ENCODE data around the gene FXN. TPM values are rescaled to one million over a fixed set of nuclear protein-coding genes. Genes with fewer than 3 reads are reported as not detected.
A peak's percentile ranks its signal among the peaks of the same experiment; 100 is the strongest.

Gene FXN
- total and polyA plus RNA-seq, 10 donors, result 11.1 to 25.3 (median 15.8) TPM

GRCh38 chr9:69076550-69076949, 41.0 kb downstream of the FXN start:
- WGBS, 5 donors, result 86 to 96% (median 92%) methylated on average over 5 of the region's 5 CpGs
- DNase-seq, result no peak
- intact Hi-C loops (cut with DNase I; ENCODE audit: low total_unique reads), result no loop called here
- no peak overlapping the region for H3K27ac ChIP-seq
- no peaks in the 10 kb centered on the region for H3K9me3 ChIP-seq
- H3K4me1 ChIP-seq, result no peaks in the 10 kb centered on the region
- no peaks in the 10 kb centered on the region for H3K27me3 ChIP-seq (replicated peaks in 1 of 7)
- no peak for TF ChIP-seq POLR2AphosphoS5 (IDR thresholded peaks at IDR 0.05)
- no peak for TF ChIP-seq POLR2A (IDR thresholded peaks at IDR 0.05)
- no peak for TF ChIP-seq CTCF (IDR thresholded peaks at IDR 0.05 in 8 of 11, conservative IDR thresholded peaks at IDR 0.05 in 3 of 11)
- H3K36me3 ChIP-seq, result peaks cover 0 to 28% (median 2%) of the 10 kb centered on the region in 6 donors
- no peak overlapping the region for H3K4me3 ChIP-seq

GRCh38 chr9:69078069-69078468, 42.5 kb downstream of the FXN start:
- Histone ChIP-seq H3K4me1 (no peaks in the 10 kb centered on the region), H3K4me3 (no peak overlapping the region), H3K36me3 (peaks cover 0 to 13% (median under 1%) of the 10 kb centered on the region in 6 donors), H3K27me3 (replicated peaks in 1 of 7) (no peaks in the 10 kb centered on the region), H3K9me3 (no peaks in the 10 kb centered on the region), H3K27ac (peak overlapping the region in 1 of 8 donors; percentile 26)
- WGBS, 5 donors, result 37 to 73% (median 48%) methylated on average over 2 of the region's 2 CpGs
- no peak for TF ChIP-seq POLR2AphosphoS5 (IDR thresholded peaks at IDR 0.05)
- no peak for TF ChIP-seq POLR2A (IDR thresholded peaks at IDR 0.05)
- TF ChIP-seq CTCF (IDR thresholded peaks at IDR 0.05 in 8 of 11, conservative IDR thresholded peaks at IDR 0.05 in 3 of 11), result no peak
- DNase-seq, result no peak
- intact Hi-C loops (cut with DNase I; ENCODE audit: low total_unique reads), result no loop called here

- Histone ChIP-seq H3K27me3 (replicated peaks in 1 of 7) (no peaks in the 10 kb centered on the region), H3K9me3 (no peaks in the 10 kb centered on the region), H3K36me3 (peaks cover 0 to 9% (median 0%) of the 10 kb centered on the region in 6 donors), H3K4me1 (no peaks in the 10 kb centered on the region), H3K27ac (peak overlapping the region in 1 of 8 donors; percentile 26), H3K4me3 (no peak overlapping the region)
- intact Hi-C loops (cut with DNase I; ENCODE audit: low total_unique reads), result no loop called here
- TF ChIP-seq POLR2AphosphoS5 (IDR thresholded peaks at IDR 0.05), result peak in 1 of 3 donors; percentile 7
- no peak for TF ChIP-seq CTCF (IDR thresholded peaks at IDR 0.05 in 8 of 11, conservative IDR thresholded peaks at IDR 0.05 in 3 of 11)
- 0 to 50% (median 3%) methylated on average over 1 of the region's 1 CpG for WGBS, 5 donors
- no peak for DNase-seq
Observed at GRCh38 chr9:69078581-69078980, 43.0 kb downstream of the FXN start.

- intact Hi-C loops (cut with DNase I; ENCODE audit: low total_unique reads), result no loop called here
- Histone ChIP-seq H3K4me1 (no peaks in the 10 kb centered on the region), H3K27ac (peak overlapping the region in 1 of 8 donors; percentile 11), H3K36me3 (peaks cover 0 to 6% (median 0%) of the 10 kb centered on the region in 6 donors), H3K27me3 (replicated peaks in 1 of 7) (no peaks in the 10 kb centered on the region), H3K4me3 (no peak overlapping the region), H3K9me3 (no peaks in the 10 kb centered on the region)
- no peak for TF ChIP-seq CTCF (IDR thresholded peaks at IDR 0.05 in 8 of 11, conservative IDR thresholded peaks at IDR 0.05 in 3 of 11)
- TF ChIP-seq POLR2AphosphoS5 (IDR thresholded peaks at IDR 0.05), result no peak
- no peak for TF ChIP-seq POLR2A (IDR thresholded peaks at IDR 0.05)
- DNase-seq, result no peak
Observed at GRCh38 chr9:69079186-69079585, 43.6 kb downstream of the FXN start.
